PFSK-1 (cell line): ENCODE results near the gene PDS5B.

Source experiments
- POLR2AphosphoS5 ChIP-seq: IDR thresholded peaks from 2 replicates; pipeline ENCODE4 v1.6.1; 2012; ENCODE audit warnings: low read depth, mild to moderate bottlenecking, control low read depth, low read length, moderate library complexity
- REST ChIP-seq, 2 experiments: IDR thresholded peaks; 2 replicates each; pipeline versions ENCODE4 v1.6.1 to v1.8.0; 2011 to 2012; ENCODE audit warnings: low read depth in 2 of 2, low read length in 2 of 2, control low read depth in 1 of 2, inconsistent platforms in 1 of 2, mild to moderate bottlenecking in 1 of 2, moderate library complexity in 1 of 2; ENCODE audit not compliant: insufficient read depth in 1 of 2

- TF ChIP-seq REST (IDR thresholded peaks at IDR 0.05; ENCODE audit: insufficient read depth in 1 of 2, low read depth in 2 of 2, low read length in 2 of 2), result no peak
- TF ChIP-seq POLR2AphosphoS5, result no peak
Observed at GRCh38 chr13:32804673-32805230, 218.5 kb downstream of the PDS5B start.
